OCI-LY1 (cell line): ENCODE results near the gene KANSL1.
"Not testable (repeated sequence)": the region's sequence is repeated elsewhere in the genome, so short reads cannot be mapped to it uniquely, and the experiment has no call there.

Experiments used
- H2AFZ ChIP-seq: fragments of 200-600 bp; sonication (generic), shearing (Covaris generic); 2 replicates; pipeline ENCODE4 v1.6.0; 2014; ENCODE audit warnings: antibody characterized with exemption, mild to moderate bottlenecking, low read length
- H3F3A ChIP-seq: fragments of 200-600 bp; sonication (generic), shearing (Covaris generic); 2 replicates; pipeline ENCODE4 v1.6.0; 2014; ENCODE audit warnings: mild to moderate bottlenecking, antibody characterized with exemption, low read length, moderate library complexity; ENCODE audit not compliant: insufficient read depth
- H3K27ac ChIP-seq: fragments of 200-600 bp; sonication (generic); 2 replicates; pipeline ENCODE4 v1.5.1; 2014; ENCODE audit warnings: low read length, mixed run types, mild to moderate bottlenecking, low read depth; ENCODE audit not compliant: poor library complexity, severe bottlenecking
- H3K27me3 ChIP-seq: fragments of 200-600 bp; sonication (generic); 2 replicates; pipeline ENCODE4 v1.6.0; 2014; ENCODE audit warnings: antibody characterized with exemption, mild to moderate bottlenecking, low read length, moderate library complexity; ENCODE audit not compliant: insufficient read depth
- H3K36me3 ChIP-seq: fragments of 200-600 bp; sonication (generic); 2 replicates; pipeline ENCODE4 v1.6.1; 2014; ENCODE audit warnings: mild to moderate bottlenecking, antibody characterized with exemption, low read length, moderate library complexity, mixed read lengths; ENCODE audit not compliant: insufficient read depth
- H3K4me1 ChIP-seq: fragments of 200-600 bp; sonication (generic); 2 replicates; pipeline ENCODE4 v1.5.1; 2014; ENCODE audit warnings: mild to moderate bottlenecking, low read length, moderate library complexity; ENCODE audit not compliant: insufficient read depth, severe bottlenecking
- H3K4me2 ChIP-seq: fragments of 200-600 bp; sonication (generic), shearing (Covaris generic); 2 replicates; pipeline ENCODE4 v1.6.1; 2014; ENCODE audit warnings: low read length
- H3K4me3 ChIP-seq: fragments of 200-600 bp; sonication (generic); 2 replicates; pipeline ENCODE4 v1.5.1; 2014; ENCODE audit warnings: low read length, low read depth, mild to moderate bottlenecking, mixed read lengths; ENCODE audit not compliant: poor library complexity, severe bottlenecking
- H3K79me2 ChIP-seq: fragments of 200-600 bp; shearing (Covaris generic); 2 replicates; pipeline ENCODE4 v1.6.1; 2016; ENCODE audit warnings: mixed run types, low read length, mixed read lengths; ENCODE audit not compliant: insufficient read depth
- H3K9ac ChIP-seq: fragments of 200-600 bp; sonication (generic), shearing (Covaris generic); 2 replicates; pipeline ENCODE4 v1.6.1; 2014; ENCODE audit warnings: mild to moderate bottlenecking, low read length, mixed read lengths
- H3K9me2 ChIP-seq: fragments of 200-600 bp; sonication (generic), shearing (Covaris generic); 2 replicates; pipeline ENCODE4 v1.6.1; 2014; ENCODE audit warnings: low read depth, mild to moderate bottlenecking, low read length, mixed read lengths
- H3K9me3 ChIP-seq: fragments of 200-600 bp; shearing (Covaris generic); 2 replicates; pipeline ENCODE4 v1.6.1; 2014; ENCODE audit warnings: low read length, mixed read lengths
- H4K20me1 ChIP-seq: fragments of 200-600 bp; sonication (generic), shearing (Covaris generic); 2 replicates; pipeline ENCODE4 v1.6.0; 2016; ENCODE audit warnings: mild to moderate bottlenecking, low read length; ENCODE audit not compliant: insufficient read depth
- CTCF ChIP-seq: fragments of 200-600 bp; sonication (generic), shearing (Covaris generic); IDR thresholded peaks from 2 replicates; pipeline ENCODE4 v1.5.1; 2017; ENCODE audit warnings: mild to moderate bottlenecking, antibody characterized with exemption, low read length, moderate library complexity, mixed read lengths
- EZH2 ChIP-seq: fragments of 200-600 bp; sonication (generic), shearing (Covaris generic); IDR thresholded peaks from 2 replicates; pipeline ENCODE4 v1.8.0; 2017; ENCODE audit warnings: borderline replicate concordance, mixed run types, mild to moderate bottlenecking, antibody characterized with exemption, low read length, moderate library complexity, mixed read lengths

KANSL1 gene

DNA sequence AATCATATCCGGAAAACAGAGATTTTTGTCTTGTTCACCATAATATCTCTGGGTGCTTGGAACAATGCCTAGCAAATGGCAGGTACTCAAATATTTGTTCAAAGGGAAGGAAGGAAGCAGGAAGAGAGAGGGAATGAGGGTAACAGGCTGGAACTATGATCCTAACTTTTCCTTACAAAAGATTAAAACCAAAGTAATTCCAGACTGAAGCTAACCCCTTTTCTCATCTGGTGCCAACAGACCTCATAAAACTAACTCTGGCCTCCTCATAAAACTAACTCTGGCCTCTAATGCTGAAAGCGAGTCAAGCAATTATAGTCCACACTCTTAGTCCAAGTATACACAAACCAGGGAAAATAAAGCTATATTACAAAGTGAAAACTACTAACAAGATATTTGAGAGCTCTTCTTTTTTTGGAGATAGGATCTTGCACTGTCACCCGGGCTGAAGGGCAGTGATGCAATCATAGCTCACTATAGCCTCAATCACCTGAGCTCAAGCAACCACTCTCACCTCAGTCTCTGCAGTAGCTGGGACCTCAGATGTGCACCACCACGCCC lies 84.6 kb downstream of the KANSL1 start:
- H3K4me3 ChIP-seq: no peak overlapping the region
- H3K27me3 ChIP-seq: no peaks in the 10 kb centered on the region
- H3K4me2 ChIP-seq: no peak overlapping the region
- H3K9ac ChIP-seq: no peak overlapping the region
- no peaks in the 10 kb centered on the region for H3K9me3 ChIP-seq
- H3K4me1 ChIP-seq: peaks cover 30% of the 10 kb centered on the region
- no peaks in the 10 kb centered on the region for H3K36me3 ChIP-seq
- TF ChIP-seq EZH2 (no peak), CTCF (no peak)
- H3K9me2 ChIP-seq: no peaks in the 10 kb centered on the region
- H2AFZ ChIP-seq: no peak overlapping the region
- H3K27ac ChIP-seq: peak overlapping the region; percentile 10
- no peaks in the 10 kb centered on the region for H3F3A ChIP-seq
- peaks cover 90% of the 10 kb centered on the region for H3K79me2 ChIP-seq
- H4K20me1 ChIP-seq: no peaks in the 10 kb centered on the region

DNA sequence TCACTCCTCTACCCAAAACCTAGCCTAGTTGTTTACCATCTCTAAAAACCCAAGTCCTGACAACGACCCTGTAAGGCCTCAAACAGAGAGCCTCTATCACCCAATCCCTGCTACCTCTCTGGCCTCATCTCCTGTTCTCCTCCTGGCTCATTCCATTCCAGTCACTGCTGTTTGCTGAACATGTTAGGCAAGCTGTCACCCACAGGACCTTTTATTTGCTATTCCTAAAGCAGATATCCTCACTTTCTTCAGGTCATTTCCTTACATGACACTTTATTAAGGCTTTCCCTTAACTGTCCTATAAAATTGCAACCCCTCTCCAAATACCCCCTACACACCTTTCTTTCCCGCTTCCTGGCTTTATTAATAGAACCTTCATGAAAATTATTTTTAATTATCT lies 85.1 kb downstream of the KANSL1 start:
- TF ChIP-seq CTCF (no peak), EZH2 (no peak)
- Histone ChIP-seq H2AFZ (no peak overlapping the region), H3K79me2 (peaks cover 90% of the 10 kb centered on the region), H3K4me1 (peaks cover 30% of the 10 kb centered on the region), H3K9ac (no peak overlapping the region), H3K36me3 (no peaks in the 10 kb centered on the region), H3K4me2 (no peak overlapping the region), H4K20me1 (no peaks in the 10 kb centered on the region), H3K27me3 (no peaks in the 10 kb centered on the region), H3K27ac (no peak overlapping the region), H3K9me3 (no peaks in the 10 kb centered on the region), H3F3A (no peaks in the 10 kb centered on the region), H3K4me3 (no peak overlapping the region), H3K9me2 (no peaks in the 10 kb centered on the region)

GRCh38 chr17:46106966-46107644 lies 86.1 kb downstream of the KANSL1 start:
- Histone ChIP-seq H3K27ac (no peak overlapping the region), H3K9me2 (no peaks in the 10 kb centered on the region), H3K36me3 (no peaks in the 10 kb centered on the region), H3K4me2 (no peak overlapping the region), H3K9ac (no peak overlapping the region), H4K20me1 (no peaks in the 10 kb centered on the region), H3F3A (no peaks in the 10 kb centered on the region), H3K79me2 (peaks cover 92% of the 10 kb centered on the region), H3K4me3 (no peak overlapping the region), H3K4me1 (peaks cover 36% of the 10 kb centered on the region), H3K9me3 (no peaks in the 10 kb centered on the region), H2AFZ (no peak overlapping the region), H3K27me3 (no peaks in the 10 kb centered on the region)
- no peak for TF ChIP-seq EZH2
- TF ChIP-seq CTCF: no peak

GRCh38 chr17:46102806-46103205 lies 90.4 kb downstream of the KANSL1 start:
- H3K4me2 ChIP-seq, H3K36me3 ChIP-seq, H3K27ac ChIP-seq, H3K27me3 ChIP-seq, H3K4me3 ChIP-seq, H2AFZ ChIP-seq, H3F3A ChIP-seq, H4K20me1 ChIP-seq, H3K9me2 ChIP-seq, H3K9me3 ChIP-seq, H3K9ac ChIP-seq: not testable (repeated sequence)
- Histone ChIP-seq H3K4me1 (peaks cover 22% of the 10 kb centered on the region), H3K79me2 (peaks cover 88% of the 10 kb centered on the region)

- H4K20me1 ChIP-seq, H3K4me3 ChIP-seq: not testable (repeated sequence)
Observed at GRCh38 chr17:46101785-46102617, 91.2 kb downstream of the KANSL1 start.

More at GRCh38 chr17:46101785-46102617, 91.2 kb downstream of the KANSL1 start:
- H3K4me2 ChIP-seq, H3K9me2 ChIP-seq, H2AFZ ChIP-seq, H3F3A ChIP-seq, H3K9ac ChIP-seq, H3K27me3 ChIP-seq, H3K36me3 ChIP-seq, H3K27ac ChIP-seq, H3K9me3 ChIP-seq: not testable (repeated sequence)
- Histone ChIP-seq H3K4me1 (peaks cover 22% of the 10 kb centered on the region), H3K79me2 (peaks cover 88% of the 10 kb centered on the region)
